GM19372 (cell line): ENCODE data around the gene SLC15A2.
"Not testable (repeated sequence)": the region's sequence is repeated elsewhere in the genome, so short reads cannot be mapped to it uniquely, and the experiment has no call there.

Experiments
- ATAC-seq: cut with Tn5 transposase; IDR thresholded peaks from one replicate; pipeline ENCODE4 v1.9.1; 2021; ENCODE audit warnings: mild to moderate bottlenecking, low read depth, moderate library complexity; ENCODE audit not compliant: unreplicated experiment

Gene SLC15A2, protein sequence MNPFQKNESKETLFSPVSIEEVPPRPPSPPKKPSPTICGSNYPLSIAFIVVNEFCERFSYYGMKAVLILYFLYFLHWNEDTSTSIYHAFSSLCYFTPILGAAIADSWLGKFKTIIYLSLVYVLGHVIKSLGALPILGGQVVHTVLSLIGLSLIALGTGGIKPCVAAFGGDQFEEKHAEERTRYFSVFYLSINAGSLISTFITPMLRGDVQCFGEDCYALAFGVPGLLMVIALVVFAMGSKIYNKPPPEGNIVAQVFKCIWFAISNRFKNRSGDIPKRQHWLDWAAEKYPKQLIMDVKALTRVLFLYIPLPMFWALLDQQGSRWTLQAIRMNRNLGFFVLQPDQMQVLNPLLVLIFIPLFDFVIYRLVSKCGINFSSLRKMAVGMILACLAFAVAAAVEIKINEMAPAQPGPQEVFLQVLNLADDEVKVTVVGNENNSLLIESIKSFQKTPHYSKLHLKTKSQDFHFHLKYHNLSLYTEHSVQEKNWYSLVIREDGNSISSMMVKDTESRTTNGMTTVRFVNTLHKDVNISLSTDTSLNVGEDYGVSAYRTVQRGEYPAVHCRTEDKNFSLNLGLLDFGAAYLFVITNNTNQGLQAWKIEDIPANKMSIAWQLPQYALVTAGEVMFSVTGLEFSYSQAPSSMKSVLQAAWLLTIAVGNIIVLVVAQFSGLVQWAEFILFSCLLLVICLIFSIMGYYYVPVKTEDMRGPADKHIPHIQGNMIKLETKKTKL

DNA sequence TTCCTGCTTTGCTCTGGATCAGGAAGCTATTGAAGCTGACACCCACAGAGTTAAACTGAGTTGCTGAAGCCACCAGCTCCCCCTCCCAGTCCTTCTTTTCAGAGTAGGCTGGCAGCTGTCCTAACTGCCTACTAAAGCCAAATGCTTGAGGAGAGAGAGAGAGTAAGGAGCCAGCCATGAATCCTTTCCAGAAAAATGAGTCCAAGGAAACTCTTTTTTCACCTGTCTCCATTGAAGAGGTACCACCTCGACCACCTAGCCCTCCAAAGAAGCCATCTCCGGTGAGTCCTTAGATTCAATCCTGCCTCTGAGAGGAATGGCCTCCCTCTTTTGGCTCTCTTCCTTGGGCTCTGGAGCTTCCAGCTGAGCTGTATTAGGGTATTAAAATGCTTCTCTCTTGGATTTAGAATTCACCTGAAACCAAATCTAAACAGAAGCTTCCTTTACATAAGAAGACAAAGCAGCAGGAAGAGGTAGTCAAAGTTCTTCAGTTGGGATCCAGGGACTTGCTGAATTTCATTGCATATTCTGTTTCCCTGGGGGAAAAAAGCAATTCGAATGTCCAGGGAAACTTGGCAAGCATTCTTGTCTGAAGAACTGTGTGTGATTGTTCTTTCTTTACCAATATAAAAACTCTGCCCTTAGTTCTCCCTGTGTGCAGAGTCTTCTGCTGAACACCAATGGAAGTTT is at the start of gene SLC15A2:
Gene SLC15A2 (plus strand): TSS at position 101 of the 690 bp plus-strand sequence. CDS start 76 bp downstream, at position 177.
- ATAC-seq: no peak

DNA sequence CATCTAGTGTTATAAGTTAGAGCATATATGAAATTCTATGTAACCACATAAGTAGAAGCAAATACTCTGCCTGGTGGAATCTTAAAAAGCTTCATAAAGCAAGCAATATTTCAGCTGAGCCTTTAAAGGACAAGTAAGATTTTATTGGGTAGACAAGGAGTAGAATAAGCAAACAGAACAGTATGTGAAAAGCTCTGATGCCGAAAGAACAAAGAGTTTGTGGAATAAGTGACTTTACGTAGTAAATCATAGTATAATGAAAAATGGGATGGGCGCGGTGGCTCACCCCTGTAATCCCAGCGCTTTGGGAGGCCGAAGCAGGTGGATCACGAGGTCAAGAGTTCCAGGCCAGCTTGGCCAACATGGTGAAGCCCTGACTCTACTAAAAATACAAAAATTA is 49.3 kb upstream of the SLC15A2 start:
- ATAC-seq: no peak

GRCh38 chr3:121852256-121852655 is 41.9 kb upstream of the SLC15A2 start:
- no peak for ATAC-seq

- no peak for ATAC-seq
Observed at GRCh38 chr3:121855555-121855954, 38.6 kb upstream of the SLC15A2 start.

DNA sequence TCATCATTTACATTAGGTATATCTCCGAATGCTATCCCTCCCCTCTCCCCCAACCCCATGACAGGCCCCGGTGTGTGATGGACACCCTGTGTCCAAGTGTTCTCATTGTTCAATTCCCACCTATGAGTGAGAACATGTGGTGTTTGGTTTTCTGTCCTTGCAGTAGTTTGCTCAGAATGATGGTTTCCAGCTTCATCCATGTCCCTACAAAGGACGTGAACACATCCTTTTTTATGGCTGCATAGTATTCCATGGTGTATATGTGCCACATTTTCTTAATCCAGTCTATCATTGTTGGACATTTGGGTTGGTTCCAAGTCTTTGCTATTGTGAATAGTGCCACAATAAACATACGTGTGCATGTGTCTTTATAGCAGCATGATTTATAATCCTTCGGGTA is 36.4 kb upstream of the SLC15A2 start:
- ATAC-seq: not testable (repeated sequence)

- not testable (repeated sequence) for ATAC-seq
Observed at GRCh38 chr3:121863247-121863646, 31.0 kb upstream of the SLC15A2 start.

DNA sequence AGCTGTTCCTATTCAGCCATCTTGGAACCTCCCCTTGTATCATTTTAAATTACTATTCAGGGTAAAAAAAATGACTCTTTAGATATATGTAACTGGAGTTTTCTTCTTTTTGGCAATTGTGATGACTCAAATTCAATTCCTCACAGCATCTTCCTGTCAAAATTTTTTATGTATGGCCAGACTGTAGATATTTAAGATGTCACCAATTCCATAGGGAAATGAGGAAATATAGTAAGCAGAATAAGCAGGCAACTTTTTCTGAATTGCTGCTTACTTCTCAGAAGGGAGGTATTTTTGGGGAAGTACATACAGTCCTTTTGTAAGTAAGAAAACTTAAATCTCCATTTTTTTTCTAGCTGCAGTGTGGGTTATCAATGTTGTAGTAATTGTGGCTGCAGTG is 30.4 kb upstream of the SLC15A2 start:
- ATAC-seq: no peak

DNA sequence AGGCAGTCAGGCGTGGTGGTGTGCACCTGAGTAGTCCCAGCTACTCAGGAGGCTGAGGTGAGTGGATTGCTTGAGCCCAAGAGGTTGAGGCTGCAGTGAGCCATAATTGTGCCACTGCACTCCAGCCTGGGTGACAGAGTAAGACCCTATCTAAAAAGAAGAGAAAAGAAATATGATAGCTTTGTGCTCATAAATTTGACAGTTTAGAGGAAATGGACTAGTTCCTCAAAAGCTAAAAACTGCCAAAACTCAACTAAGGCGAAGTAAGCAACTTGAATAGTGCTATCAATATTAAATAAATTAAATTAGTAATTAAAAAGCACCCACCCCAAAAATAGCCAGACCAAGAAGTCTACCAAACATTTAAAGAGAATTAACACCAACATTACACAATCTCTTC is 24.5 kb upstream of the SLC15A2 start:
- no peak for ATAC-seq

DNA sequence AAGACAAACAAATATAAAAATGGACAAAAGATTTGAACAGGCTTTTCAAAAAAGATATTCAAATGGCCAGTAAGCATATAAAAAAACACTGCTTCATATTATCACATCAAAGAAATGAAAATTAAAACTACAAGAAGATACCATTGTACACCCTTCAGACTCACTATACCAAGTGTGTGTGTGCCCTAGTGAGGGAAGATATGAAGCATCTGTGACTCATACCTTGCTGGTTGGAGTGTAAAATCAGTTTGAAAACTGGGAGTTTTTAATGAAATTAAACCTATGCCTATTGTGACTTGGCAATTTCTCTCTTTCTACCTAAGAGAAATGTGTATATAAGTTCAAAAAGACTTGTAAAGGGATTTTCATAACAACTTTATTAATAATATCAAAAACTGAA is 23.5 kb upstream of the SLC15A2 start:
- no peak for ATAC-seq

DNA sequence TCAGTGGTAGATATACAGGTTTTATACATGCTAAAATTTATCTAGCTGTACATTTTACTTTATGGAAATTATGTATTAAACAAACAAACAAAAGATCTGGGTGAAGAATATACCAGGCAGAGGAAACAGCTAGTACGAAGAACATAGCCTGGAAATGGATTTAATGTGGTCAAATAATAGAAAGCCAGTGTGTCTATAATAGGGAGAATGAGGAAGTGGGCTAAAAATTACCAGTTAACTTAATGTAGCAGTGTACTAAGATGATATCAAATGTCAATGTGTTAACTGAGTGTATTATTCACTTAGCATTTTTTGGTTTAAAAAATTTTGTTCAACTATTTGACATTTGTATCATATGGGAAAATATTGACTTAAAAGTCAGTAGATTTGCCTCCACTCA is 22.8 kb upstream of the SLC15A2 start:
- ATAC-seq: no peak

DNA sequence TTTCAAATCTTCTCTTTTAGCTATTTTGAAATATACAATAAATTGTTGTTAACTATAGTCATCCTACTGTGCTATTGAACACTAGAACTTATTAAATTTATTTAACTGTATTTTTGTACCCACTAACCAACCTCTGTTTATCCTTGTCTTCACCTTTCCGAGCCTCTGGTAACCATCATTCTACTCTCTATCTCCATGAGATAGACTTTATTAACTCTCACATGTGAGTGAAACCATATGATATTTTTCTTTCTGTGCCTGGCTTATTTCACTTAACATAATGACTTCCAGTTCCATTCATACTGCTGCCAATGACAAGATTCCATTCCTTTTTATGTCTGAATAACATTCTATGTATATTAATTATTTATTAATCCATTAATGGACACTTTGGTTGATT is 15.8 kb upstream of the SLC15A2 start:
- no peak for ATAC-seq

- no peak for ATAC-seq
Observed at GRCh38 chr3:121883507-121883906, 10.7 kb upstream of the SLC15A2 start.

DNA sequence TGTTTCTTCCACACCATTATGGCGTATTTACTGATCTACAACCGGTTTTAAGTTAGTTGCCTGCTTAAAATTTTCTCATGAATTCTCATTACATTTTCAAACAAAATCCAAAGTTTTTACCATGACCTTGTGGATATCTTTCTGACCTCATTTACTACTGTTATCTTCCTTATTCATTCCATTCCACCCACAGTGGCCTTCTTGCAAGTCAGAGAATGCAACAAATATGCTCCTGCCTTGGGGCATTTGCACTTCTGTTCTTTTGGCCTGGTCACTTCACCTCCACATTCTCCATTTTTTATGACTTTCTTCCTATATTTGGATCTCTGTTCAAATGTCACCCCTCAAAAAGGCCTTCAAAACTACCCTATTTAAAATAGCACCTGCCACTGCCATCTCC is 8.8 kb upstream of the SLC15A2 start:
- ATAC-seq: no peak

DNA sequence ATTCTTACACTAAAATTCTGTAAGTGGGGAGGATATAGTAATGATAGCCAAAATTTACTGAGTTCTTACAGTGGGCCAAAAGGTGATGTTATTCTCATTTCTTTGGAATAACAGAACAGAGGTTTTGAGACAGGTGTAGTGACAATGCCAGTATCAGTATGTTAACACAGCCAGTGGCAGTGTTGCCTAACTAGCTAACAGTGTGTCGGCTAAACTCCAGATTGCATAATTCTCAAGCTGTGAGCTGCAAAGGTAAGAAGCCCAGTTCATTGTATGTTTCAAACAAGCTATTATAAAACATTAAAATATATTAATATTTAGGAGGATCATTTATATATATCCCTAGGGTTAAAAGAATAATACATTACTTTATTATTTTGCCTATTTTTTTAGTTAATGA is 920 bp downstream of the SLC15A2 start:
- no peak for ATAC-seq

DNA sequence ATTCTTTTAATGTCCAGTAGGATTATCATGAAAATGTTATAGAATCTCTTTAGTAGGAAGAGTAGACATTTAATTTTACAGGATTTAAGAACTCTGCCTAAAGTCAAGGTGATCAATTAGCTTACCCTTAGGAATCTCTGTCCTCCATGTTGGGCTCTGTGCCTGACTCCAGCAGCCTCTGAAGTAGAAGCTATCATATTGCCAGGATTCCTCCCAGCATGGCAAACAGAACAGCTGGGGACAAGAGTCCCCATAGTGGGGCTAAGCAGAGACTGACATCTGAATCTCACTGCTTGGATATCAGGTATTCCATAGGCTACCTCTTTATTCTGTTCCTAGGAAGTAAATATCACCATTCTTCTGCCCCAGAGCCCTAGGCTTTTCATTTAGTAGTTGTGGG is 1.5 kb downstream of the SLC15A2 start:
- ATAC-seq: no peak

DNA sequence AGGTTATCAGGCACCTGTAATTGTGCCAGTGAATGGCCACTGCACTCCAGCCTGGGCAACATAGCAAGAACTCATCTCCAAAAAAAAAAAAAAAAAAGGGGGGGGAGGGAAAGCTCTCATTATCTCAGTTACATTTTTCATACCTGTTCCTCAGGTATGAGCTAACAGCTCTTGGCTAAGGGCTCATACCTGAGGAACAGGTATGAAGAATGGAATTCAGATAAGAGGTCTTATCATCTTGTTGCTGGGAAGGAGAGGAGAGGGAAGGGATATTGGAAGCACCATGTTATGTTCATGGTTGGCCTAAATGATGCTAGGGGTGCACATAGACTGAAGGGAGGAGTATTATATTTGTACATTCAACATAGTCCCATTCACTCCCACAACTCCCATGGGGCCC is 2.6 kb downstream of the SLC15A2 start:
- ATAC-seq: no peak

DNA sequence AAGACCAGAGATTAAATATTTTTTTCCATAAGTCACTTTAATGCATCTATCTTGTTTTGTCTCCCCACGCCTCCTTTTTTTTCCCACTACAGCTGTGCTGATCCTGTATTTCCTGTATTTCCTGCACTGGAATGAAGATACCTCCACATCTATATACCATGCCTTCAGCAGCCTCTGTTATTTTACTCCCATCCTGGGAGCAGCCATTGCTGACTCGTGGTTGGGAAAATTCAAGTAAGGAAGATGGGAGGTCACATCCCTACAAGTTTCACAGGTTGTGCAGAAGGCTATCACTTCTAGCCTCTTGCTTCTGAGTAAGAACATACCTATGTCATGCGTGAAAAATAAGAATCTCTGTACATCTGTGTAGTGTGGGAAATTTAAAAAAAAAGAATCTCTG is 3.1 kb downstream of the SLC15A2 start:
- no peak for ATAC-seq

- ATAC-seq: no peak
Observed at GRCh38 chr3:121913305-121913990, 19.2 kb downstream of the SLC15A2 start.

DNA sequence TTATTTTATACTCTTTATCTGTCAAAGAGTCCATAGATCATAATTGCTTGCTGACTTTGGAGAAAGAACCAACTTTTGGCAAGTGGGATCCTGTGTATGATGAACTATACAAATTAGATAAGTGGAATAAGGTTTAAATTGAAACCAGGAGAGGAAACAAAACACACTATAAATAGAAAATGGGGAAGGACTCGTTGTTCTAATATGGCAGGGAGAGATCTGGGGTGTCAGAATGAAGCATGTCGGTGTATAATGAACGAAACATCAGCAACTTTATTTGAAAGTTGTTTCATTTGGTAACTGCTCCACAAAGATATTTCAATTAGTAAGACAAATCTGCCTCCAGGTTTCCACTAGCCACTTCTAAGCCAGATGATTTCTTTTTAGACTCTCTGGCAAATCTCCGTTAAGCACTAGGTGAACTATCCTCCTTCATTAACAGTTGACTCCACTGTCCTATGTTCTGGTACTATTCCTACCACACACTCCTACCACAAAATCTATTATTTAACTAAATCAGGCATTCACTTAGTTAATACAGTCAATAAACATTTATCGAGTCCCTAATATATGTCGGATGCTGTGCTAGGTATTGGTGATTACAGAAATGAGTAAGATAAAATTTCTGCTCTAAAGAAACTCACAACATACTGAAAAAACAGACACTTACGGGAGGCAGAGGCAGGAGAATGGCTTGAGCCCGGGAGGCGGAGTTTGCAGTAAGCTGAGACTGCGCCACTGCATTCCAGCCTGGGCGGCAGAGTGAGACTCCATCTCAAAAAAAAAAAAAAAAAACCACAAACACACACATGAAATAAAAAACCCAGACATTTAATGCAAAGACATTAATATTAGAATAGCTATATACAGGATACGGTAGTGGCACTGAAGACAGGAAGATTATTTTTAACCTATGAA is 20.1 kb downstream of the SLC15A2 start:
- ATAC-seq: no peak

GRCh38 chr3:121916189-121916588 is 22.0 kb downstream of the SLC15A2 start:
- ATAC-seq: no peak
